Renal cortex interstitium (tissue), 11 donors: Measurements from ENCODE around the gene ACSL6. TPM values are rescaled to one million over a fixed set of nuclear protein-coding genes. Genes with fewer than 3 reads are reported as not detected.

ENCODE experiments used
- DNase-seq, 11 donors: peaks; one replicate each; pipeline ENCODE4 v3.0.0-alpha.2; 2013; ENCODE audit warnings: low read depth in 9 of 11, low spot score in 4 of 11; ENCODE audit errors: extremely low read depth in 1 of 11
- polyA plus RNA-seq, 3 donors: library from polyadenylated mRNA; unstranded; fragments of 120-200 nt; gene quantifications; one replicate each; pipeline ENCODE4 v1.2.1, GENCODE V29; 2013; ENCODE audit not compliant: insufficient read length in 3 of 3

The ACSL6 gene
- polyA plus RNA-seq, 3 donors: 1.3 to 2.1 (median 1.8) TPM

GRCh38 chr5:132050661-132051552 lies 39.4 kb upstream of the ACSL6 start:
- DNase-seq: no peak

GRCh38 chr5:132050136-132050535 lies 38.7 kb upstream of the ACSL6 start:
- no peak for DNase-seq

- no peak for DNase-seq
These were observed 38.1 kb upstream of the ACSL6 start for GRCh38 chr5:132049559-132049958.

- no peak for DNase-seq
These were observed 37.6 kb upstream of the ACSL6 start for GRCh38 chr5:132049093-132049492.

- DNase-seq: no peak
These were observed 35.4 kb upstream of the ACSL6 start for GRCh38 chr5:132046880-132047299.

GRCh38 chr5:132044207-132044606 lies 32.7 kb upstream of the ACSL6 start:
- no peak for DNase-seq

- no peak for DNase-seq
These were observed 25.9 kb upstream of the ACSL6 start for GRCh38 chr5:132037353-132037752.

GRCh38 chr5:132033122-132033521 lies 21.7 kb upstream of the ACSL6 start:
- DNase-seq: no peak

GRCh38 chr5:132032196-132032595 lies 20.7 kb upstream of the ACSL6 start:
- no peak for DNase-seq

GRCh38 chr5:132030610-132031009 lies 19.2 kb upstream of the ACSL6 start:
- no peak for DNase-seq

GRCh38 chr5:132029609-132030330 lies 18.3 kb upstream of the ACSL6 start:
- no peak for DNase-seq

GRCh38 chr5:132027027-132027426 lies 15.6 kb upstream of the ACSL6 start:
- DNase-seq: no peak

GRCh38 chr5:132026516-132027008 lies 15.1 kb upstream of the ACSL6 start:
- DNase-seq: no peak

- DNase-seq: no peak
These were observed 14.0 kb upstream of the ACSL6 start for GRCh38 chr5:132025403-132025971.

GRCh38 chr5:132024789-132025402 lies 13.4 kb upstream of the ACSL6 start:
- DNase-seq: no peak

- DNase-seq: no peak
These were observed 12.6 kb upstream of the ACSL6 start for GRCh38 chr5:132024117-132024435.

GRCh38 chr5:132023258-132024116 lies 12.0 kb upstream of the ACSL6 start:
- DNase-seq: no peak

- DNase-seq: no peak
These were observed 11.3 kb upstream of the ACSL6 start for GRCh38 chr5:132022737-132023136.

- no peak for DNase-seq
These were observed 10.2 kb upstream of the ACSL6 start for GRCh38 chr5:132021654-132022053.
